ENCODE results near the gene KIF13A.

The KIF13A gene

DNA sequence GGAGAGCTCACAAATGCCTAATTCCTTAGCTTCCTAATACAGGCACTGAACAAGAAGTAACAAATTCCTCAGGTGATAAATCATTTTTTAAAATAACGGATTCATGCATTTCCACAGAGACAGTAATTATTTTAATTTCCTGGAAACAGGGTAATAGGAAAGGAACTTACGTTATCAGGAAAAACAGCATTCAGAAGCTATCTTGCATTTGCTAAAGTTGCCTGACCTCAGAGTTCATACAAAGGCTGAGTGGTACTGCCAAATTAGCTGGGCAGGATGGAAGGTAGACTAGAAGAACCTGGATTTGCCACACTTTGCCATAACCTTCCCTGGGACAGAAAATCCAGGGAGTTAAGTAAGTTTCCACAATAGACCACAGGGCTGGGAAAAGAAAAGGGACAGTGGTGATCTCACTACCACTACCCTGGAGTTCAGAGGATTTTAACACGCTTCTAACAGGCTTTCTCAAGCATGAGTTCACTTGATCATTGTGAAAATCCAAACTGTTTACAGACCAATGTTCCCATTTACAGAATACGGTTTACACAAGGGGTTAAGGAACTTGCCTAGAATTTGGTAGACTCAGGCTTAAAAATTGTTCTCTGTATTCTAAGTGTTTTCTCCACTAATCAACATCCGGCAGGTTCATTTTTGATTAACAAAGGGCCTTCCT lies 57.0 kb downstream of the KIF13A start:
- in situ Hi-C loops (cut with MboI; ENCODE audit: low sequenced_read_pairs, unreplicated experiment) = no loop called here
- no peak for DNase-seq (ENCODE audit: low spot score)
- TF ChIP-seq, protein P1, sequence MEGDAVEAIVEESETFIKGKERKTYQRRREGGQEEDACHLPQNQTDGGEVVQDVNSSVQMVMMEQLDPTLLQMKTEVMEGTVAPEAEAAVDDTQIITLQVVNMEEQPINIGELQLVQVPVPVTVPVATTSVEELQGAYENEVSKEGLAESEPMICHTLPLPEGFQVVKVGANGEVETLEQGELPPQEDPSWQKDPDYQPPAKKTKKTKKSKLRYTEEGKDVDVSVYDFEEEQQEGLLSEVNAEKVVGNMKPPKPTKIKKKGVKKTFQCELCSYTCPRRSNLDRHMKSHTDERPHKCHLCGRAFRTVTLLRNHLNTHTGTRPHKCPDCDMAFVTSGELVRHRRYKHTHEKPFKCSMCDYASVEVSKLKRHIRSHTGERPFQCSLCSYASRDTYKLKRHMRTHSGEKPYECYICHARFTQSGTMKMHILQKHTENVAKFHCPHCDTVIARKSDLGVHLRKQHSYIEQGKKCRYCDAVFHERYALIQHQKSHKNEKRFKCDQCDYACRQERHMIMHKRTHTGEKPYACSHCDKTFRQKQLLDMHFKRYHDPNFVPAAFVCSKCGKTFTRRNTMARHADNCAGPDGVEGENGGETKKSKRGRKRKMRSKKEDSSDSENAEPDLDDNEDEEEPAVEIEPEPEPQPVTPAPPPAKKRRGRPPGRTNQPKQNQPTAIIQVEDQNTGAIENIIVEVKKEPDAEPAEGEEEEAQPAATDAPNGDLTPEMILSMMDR (IDR thresholded peaks at IDR 0.05; ENCODE audit: borderline replicate concordance, control extremely low read depth, extremely low read depth, insufficient read depth, missing control alignments) = no peak

DNA sequence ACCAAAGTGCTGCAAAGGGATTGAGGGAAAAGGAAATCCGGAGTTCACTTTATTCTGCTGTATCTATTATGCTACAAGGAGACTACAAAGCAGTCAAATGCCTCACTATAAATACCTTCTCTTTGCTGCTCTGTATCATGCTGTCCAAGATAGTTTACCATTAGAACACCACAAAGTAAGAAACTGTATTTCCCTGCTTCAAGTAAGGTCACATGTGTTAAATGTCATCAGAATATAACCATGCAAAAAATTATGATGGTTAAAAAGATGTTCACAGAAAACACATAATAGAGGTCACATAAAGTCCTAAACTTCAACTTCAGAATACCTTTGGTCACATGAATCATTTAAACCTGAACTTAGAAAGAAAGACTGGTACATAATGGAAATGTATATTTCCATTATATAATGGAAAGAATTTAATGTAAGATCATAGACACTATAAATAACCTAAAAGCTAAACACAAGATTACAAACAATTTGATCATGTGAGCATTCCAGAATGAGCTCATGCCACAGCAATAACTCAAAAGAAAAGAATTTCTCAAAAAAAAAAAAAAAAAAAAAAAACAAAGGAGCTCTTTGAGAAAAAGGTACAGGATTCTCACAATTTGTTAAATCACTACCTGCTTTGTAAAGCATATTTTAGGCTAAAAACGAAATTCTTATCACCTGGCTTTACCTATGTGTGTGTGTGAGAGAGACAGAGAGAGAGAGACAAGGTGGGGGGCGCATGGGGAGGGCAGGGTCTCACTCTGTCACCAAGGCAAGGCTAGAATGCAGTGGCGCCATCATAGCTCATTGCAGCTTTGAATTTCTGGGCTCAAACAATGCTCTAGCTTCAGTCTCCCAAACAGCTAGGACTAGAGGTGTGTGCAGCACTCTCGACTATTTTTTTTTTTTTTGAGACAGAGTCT lies 58.7 kb downstream of the KIF13A start:
- in situ Hi-C loops (cut with MboI; ENCODE audit: low sequenced_read_pairs, unreplicated experiment) = no loop called here
- no peak for DNase-seq (ENCODE audit: low spot score)
- TF ChIP-seq, protein P1 (IDR thresholded peaks at IDR 0.05; ENCODE audit: borderline replicate concordance, control extremely low read depth, extremely low read depth, insufficient read depth, missing control alignments) = no peak

DNA sequence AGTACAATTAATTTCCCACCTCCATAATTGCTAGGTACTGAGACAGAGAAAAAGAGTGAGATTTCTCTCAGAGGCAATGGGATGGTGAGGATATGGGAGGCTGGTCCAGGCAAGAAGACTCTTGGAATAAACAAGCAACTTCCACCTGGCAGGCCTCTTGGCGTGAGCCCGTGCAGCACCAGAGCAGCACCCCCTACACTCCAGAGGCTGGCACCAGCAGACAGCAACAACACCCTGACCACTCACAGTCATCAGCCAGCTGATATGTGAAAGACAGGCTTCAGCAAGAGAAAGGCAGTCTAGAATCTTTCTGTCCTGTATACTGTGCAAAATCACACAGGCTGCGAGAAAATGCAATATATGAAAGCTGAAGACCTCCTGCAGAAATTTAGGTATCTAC lies 59.7 kb downstream of the KIF13A start:
- DNase-seq (ENCODE audit: low spot score) = no peak
- TF ChIP-seq, protein P1 (IDR thresholded peaks at IDR 0.05; ENCODE audit: borderline replicate concordance, control extremely low read depth, extremely low read depth, insufficient read depth, missing control alignments) = no peak
- in situ Hi-C loops (cut with MboI; ENCODE audit: low sequenced_read_pairs, unreplicated experiment) = no loop called here

DNA sequence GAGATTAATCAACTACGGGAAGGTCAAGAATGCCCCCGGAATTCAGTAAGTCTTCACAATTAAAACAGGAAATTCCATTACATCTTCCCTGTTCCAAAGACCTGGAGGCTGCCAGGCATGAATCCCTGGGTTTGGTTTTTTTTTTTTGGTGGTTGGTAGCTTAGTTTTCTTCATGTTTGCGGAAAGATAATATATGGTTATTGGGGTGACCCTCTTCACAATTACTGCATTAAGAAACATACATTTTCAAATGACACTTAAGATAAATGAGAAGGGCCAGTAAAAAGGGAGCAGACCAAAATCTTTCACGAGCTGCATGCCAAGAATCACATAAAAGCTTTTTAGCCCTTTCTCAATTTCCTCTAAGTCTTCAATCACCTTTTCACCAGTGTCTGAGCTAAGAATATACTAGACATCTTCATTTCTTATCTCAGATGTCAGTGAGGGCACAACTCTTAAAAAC lies 64.0 kb downstream of the KIF13A start:
- in situ Hi-C loops (cut with MboI; ENCODE audit: low sequenced_read_pairs, unreplicated experiment) = no loop called here
- no peak for DNase-seq (ENCODE audit: low spot score)
- TF ChIP-seq, protein P1 (IDR thresholded peaks at IDR 0.05; ENCODE audit: borderline replicate concordance, control extremely low read depth, extremely low read depth, insufficient read depth, missing control alignments) = no peak

DNA sequence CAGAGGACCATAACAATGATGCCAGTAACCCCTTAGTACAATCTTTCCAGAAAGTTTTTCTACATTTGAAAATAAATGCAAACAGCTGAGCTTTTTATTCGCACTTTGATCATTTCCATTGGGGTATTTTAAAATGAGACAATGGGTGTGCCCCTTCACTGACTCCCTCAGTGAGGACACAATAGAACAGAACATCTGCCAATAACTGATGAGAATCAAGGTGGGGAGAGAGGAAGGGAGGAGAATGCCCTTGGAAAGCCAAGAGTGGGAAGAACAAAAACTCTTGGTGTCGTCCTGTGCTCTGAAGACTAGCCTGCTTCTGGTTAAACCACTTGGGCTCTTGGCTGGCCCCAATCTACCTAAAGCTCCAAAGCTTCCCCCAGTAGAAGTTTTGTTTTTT lies 66.0 kb downstream of the KIF13A start:
- in situ Hi-C loops (cut with MboI; ENCODE audit: low sequenced_read_pairs, unreplicated experiment) = no loop called here
- TF ChIP-seq, protein P1 (IDR thresholded peaks at IDR 0.05; ENCODE audit: borderline replicate concordance, control extremely low read depth, extremely low read depth, insufficient read depth, missing control alignments) = no peak
- DNase-seq (ENCODE audit: low spot score) = no peak

DNA sequence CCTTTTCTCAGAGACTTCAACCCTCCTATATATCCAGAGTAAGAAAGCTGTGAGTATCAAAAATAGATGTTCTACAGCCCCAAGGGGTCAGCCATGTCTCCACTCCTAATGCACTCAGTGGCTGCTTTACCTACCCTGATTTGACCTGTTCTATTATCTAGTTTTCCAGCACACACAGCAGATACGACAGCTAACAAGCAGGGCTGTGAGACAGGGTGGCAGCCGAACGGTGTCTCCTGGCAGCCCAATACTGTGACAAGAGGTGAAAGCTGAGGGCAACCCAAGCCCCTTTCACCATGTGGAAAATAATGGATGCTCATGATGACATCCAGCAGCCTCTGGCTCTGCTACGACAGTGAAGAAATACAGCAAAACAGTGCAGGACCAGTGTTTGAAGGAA lies 67.9 kb downstream of the KIF13A start:
- no peak for DNase-seq (ENCODE audit: low spot score)
- in situ Hi-C loops (cut with MboI; ENCODE audit: low sequenced_read_pairs, unreplicated experiment) = no loop called here
- TF ChIP-seq, protein P1 (IDR thresholded peaks at IDR 0.05; ENCODE audit: borderline replicate concordance, control extremely low read depth, extremely low read depth, insufficient read depth, missing control alignments) = no peak

Data from GM13976 (cell line).